ENCODE results near the gene ZNF780B. TPM values are rescaled to one million over a fixed set of nuclear protein-coding genes. Genes with fewer than 3 reads are reported as not detected.

Gene ZNF780B
- total and polyA plus RNA-seq, 2 experiments from 2014 or later: 10.3 to 46.7 TPM

GRCh38 chr19:40009674-40010073 is 46.4 kb downstream of the ZNF780B start:
- Histone ChIP-seq H3K27me3 (no peaks in the 10 kb centered on the region), H3K9me3 (ENCODE audit: low read depth) (peaks cover 6% of the 10 kb centered on the region), H3K4me3 (no peak overlapping the region), H3K4me1 (ENCODE audit: low read depth) (no peaks in the 10 kb centered on the region), H3K27ac (no peak overlapping the region), H3K36me3 (peaks cover 29% of the 10 kb centered on the region)
- TF ChIP-seq, protein P1, sequence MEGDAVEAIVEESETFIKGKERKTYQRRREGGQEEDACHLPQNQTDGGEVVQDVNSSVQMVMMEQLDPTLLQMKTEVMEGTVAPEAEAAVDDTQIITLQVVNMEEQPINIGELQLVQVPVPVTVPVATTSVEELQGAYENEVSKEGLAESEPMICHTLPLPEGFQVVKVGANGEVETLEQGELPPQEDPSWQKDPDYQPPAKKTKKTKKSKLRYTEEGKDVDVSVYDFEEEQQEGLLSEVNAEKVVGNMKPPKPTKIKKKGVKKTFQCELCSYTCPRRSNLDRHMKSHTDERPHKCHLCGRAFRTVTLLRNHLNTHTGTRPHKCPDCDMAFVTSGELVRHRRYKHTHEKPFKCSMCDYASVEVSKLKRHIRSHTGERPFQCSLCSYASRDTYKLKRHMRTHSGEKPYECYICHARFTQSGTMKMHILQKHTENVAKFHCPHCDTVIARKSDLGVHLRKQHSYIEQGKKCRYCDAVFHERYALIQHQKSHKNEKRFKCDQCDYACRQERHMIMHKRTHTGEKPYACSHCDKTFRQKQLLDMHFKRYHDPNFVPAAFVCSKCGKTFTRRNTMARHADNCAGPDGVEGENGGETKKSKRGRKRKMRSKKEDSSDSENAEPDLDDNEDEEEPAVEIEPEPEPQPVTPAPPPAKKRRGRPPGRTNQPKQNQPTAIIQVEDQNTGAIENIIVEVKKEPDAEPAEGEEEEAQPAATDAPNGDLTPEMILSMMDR (IDR thresholded peaks at IDR 0.05; ENCODE audit: low read depth, low read length): no peak
- DNase-seq (ENCODE audit: low read depth in 1 of 2, low spot score in 1 of 2): no peak

DNA sequence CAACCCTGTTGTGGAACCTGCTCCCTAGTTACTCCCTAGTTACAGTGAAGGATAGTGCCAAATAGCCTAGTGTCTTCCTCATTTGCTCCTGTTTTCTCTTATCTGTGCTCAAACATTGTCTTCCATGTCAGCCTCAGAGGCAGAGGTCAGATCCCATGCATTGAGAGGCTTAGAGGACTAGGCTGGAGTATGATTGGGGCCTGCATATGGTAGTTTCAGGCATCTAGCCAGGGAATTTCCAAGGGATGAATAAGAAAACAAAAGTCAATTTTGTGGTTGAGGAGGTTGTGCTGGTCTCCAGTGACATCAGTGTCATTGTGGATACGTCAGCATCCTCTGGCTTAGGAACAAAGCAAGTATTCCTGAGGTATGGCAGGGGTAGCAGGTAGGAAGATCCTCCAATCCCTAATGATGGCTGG is 49.7 kb downstream of the ZNF780B start:
- no peak overlapping the region for H3K27ac ChIP-seq
- TF ChIP-seq, protein P1 (IDR thresholded peaks at IDR 0.05; ENCODE audit: low read depth, low read length): no peak
- H3K4me1 ChIP-seq (ENCODE audit: low read depth): no peaks in the 10 kb centered on the region
- DNase-seq (ENCODE audit: low read depth in 1 of 2, low spot score in 1 of 2): peak in 1 of 2 donors; percentile 65
- H3K9me3 ChIP-seq (ENCODE audit: low read depth): peaks cover 6% of the 10 kb centered on the region
- no peaks in the 10 kb centered on the region for H3K27me3 ChIP-seq
- H3K36me3 ChIP-seq: peaks cover 29% of the 10 kb centered on the region
- no peak overlapping the region for H3K4me3 ChIP-seq

GRCh38 chr19:40005691-40006272 is 50.2 kb downstream of the ZNF780B start:
- H3K27ac ChIP-seq: no peak overlapping the region
- no peak for DNase-seq (ENCODE audit: low read depth in 1 of 2, low spot score in 1 of 2)
- H3K4me3 ChIP-seq: no peak overlapping the region
- TF ChIP-seq, protein P1 (IDR thresholded peaks at IDR 0.05; ENCODE audit: low read depth, low read length): no peak
- H3K27me3 ChIP-seq: no peaks in the 10 kb centered on the region
- peaks cover 6% of the 10 kb centered on the region for H3K9me3 ChIP-seq (ENCODE audit: low read depth)
- H3K4me1 ChIP-seq (ENCODE audit: low read depth): no peaks in the 10 kb centered on the region
- H3K36me3 ChIP-seq: peaks cover 29% of the 10 kb centered on the region

DNA sequence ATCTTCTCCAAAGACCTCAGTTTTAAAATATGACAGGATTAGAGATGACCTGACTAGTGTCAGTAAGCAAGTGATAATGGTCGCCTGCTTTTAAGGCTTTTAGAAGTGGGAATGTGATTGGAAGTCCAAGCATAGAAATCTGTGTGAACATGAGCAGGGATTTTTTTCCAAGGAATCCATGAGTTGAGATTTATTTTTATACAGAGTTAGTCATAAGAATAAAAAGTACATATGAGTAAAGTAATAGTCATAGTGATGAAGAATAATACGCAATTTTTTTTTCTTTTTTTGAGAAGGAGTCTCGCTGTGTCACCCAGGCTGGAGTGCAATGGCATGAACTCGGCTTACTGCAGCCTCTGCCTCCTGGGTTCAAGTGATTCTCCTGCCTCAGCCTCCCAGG is 57.5 kb downstream of the ZNF780B start:
- DNase-seq (ENCODE audit: low read depth in 1 of 2, low spot score in 1 of 2): no peak
- Histone ChIP-seq H3K4me3 (no peak overlapping the region), H3K9me3 (ENCODE audit: low read depth) (no peaks in the 10 kb centered on the region), H3K27ac (no peak overlapping the region), H3K4me1 (ENCODE audit: low read depth) (peaks cover 4% of the 10 kb centered on the region), H3K27me3 (no peaks in the 10 kb centered on the region), H3K36me3 (no peaks in the 10 kb centered on the region)
- TF ChIP-seq, protein P1 (IDR thresholded peaks at IDR 0.05; ENCODE audit: low read depth, low read length): no peak

GRCh38 chr19:39997638-39998216 is 58.3 kb downstream of the ZNF780B start:
- peak in 1 of 2 donors; percentile 24 for DNase-seq (ENCODE audit: low read depth in 1 of 2, low spot score in 1 of 2)
- Histone ChIP-seq H3K4me3 (peak overlapping the region; percentile 87), H3K9me3 (ENCODE audit: low read depth) (no peaks in the 10 kb centered on the region), H3K27me3 (no peaks in the 10 kb centered on the region), H3K36me3 (no peaks in the 10 kb centered on the region), H3K27ac (peak overlapping the region; percentile 72), H3K4me1 (ENCODE audit: low read depth) (peaks cover 4% of the 10 kb centered on the region)
- TF ChIP-seq, protein P1 (IDR thresholded peaks at IDR 0.05; ENCODE audit: low read depth, low read length): no peak

Data from cardiac muscle cell (in vitro differentiated cells and primary cell).